HG03457 (cell line): ENCODE measurements around the gene PBX1.

Experiments
- ATAC-seq: cut with Tn5 transposase; IDR thresholded peaks from one replicate; pipeline ENCODE4 v1.9.1; 2021; ENCODE audit warnings: moderate number of reproducible peaks; ENCODE audit not compliant: unreplicated experiment

Gene PBX1

GRCh38 chr1:164846731-164847691 is 288.0 kb downstream of the PBX1 start:
- no peak for ATAC-seq

- ATAC-seq = no peak
These were observed 294.2 kb downstream of the PBX1 start for GRCh38 chr1:164853146-164853545.

- no peak for ATAC-seq
These were observed 296.8 kb downstream of the PBX1 start for GRCh38 chr1:164855716-164856329.

DNA sequence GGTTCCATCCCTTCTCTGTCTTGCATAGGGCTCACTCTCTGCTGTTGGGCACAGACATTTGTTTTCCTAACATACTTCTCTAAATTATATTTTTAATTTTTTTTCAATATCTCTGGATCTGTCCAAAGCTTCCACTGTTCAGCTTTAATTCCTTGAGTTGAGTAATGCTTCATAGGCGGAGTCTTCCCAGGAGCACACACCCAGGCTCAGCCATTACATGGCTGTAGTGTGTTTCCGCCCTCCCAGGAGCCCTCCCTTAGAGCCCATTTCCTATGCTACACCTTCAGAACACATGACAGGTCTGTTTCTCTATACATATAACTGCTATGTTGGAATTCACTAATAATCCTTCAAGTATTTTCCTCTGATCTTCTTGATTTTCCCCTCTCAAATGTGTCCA is 297.4 kb downstream of the PBX1 start:
- no peak for ATAC-seq

DNA sequence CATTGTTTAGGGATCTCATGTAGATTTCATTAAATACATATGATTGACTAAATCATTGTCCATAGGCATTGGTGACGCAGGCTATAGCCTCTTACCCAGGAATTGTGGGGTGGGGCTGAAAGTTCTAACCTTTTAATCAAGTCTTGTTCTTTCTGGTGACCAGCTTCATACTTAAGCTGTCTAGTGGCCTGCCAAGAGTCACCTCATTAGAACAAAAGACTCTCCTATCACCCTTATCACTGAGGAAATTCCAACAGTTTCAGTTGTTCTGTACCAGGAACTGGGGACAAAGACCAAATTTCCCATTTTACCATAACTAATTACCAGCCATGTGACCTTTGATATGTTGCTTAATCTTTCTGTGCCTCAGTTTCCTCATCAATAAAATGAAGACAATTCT is 298.5 kb downstream of the PBX1 start:
- no peak for ATAC-seq

- ATAC-seq = no peak
These were observed 299.2 kb downstream of the PBX1 start for GRCh38 chr1:164858096-164858632.

DNA sequence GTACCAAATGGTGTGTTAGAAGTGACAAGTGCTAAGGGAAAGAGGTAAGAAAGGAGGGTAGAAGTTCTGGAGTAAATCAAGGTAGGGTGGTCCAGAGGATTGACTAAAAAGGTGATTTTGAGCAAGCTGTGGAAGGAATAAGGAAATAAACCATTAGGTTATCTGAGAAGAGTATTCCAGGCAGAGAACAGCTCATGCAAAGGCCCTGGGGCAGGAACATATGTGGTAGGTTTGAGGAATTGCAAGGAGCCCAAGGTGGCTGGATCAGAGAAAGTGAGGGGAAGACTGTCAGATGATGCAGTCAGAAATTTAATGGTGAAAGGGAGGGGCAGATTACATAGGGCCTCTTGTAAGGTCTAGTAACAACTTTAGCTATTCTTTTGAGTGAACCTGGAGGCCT is 302.6 kb downstream of the PBX1 start:
- no peak for ATAC-seq

DNA sequence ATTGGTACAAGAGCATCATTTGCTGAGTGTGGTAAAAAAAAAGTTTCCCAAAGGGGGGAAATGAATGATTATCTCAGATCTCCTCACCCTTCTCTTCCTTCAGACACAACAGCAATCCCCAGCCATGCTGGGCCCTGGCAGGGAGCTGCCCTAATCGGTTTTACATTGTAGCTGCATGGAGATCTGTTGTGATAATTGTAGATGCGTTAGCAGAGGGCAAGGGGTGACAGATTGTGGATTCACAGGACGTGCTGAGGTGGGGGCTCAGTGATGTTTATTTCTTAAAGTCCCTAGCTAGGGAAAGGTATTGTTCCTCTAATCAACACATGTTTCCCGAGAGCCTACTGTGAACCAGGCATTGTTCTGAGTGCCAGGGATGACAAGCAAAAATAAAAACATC is 304.1 kb downstream of the PBX1 start:
- no peak for ATAC-seq

DNA sequence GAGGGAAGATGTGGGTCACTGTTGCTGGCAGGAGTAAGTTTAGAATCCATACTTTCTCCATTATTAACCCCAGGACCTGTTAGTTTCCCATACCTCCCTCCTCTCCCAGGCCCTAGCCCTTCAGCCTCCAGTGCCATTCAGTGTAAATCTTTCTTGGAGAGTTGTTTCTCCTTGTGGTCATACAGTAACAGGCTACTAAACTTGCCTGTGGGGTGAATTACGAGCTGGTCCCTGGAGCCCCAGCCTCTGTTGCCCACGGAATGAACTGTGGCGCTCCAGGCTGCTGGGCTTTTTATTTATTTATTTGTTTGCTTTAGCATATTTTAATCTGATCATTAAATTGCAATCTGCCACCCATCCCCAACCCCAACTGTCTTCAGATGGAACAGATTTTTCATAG is 305.2 kb downstream of the PBX1 start:
- ATAC-seq = no peak

DNA sequence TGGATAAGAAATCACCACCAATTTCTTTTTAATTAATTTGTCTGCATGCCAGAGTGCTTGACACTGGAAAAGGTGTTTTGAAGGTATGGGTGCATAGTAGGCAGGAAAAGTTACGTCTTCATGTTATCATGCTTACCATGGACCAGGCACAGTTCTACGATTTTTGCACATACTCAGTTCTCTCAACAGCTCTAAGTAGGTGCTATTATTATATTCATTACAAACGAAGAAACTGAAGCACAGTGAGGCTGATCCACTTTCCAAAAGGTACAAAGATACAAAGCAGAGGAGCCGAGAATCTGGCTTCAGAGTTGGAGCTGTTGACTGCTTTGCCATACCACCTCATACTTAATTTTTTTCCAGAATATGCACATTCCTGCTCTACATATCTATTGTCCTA is 306.4 kb downstream of the PBX1 start:
- ATAC-seq = no peak

- ATAC-seq = no peak
These were observed 308.6 kb downstream of the PBX1 start for GRCh38 chr1:164867590-164867989.

DNA sequence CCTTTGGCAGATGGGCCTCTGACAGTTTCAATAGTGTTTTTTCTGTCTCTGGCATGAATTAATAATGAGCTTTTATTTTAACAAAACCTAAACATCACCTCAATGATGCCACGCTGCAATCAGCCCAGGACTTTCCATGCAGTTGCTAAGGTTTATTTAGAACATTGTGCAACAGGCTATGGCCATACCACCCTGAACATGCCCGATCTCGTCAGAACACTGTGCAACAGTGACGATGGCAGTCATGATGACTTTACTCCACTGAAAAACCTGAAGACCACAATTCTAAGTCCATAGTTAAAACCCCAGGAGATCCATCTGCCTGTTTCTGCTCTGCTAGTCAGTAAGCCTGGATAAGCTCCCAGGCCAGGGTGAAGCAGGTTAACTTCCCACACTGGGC is 310.0 kb downstream of the PBX1 start:
- ATAC-seq = no peak

- ATAC-seq = no peak
These were observed 316.5 kb downstream of the PBX1 start for GRCh38 chr1:164875518-164875917.

DNA sequence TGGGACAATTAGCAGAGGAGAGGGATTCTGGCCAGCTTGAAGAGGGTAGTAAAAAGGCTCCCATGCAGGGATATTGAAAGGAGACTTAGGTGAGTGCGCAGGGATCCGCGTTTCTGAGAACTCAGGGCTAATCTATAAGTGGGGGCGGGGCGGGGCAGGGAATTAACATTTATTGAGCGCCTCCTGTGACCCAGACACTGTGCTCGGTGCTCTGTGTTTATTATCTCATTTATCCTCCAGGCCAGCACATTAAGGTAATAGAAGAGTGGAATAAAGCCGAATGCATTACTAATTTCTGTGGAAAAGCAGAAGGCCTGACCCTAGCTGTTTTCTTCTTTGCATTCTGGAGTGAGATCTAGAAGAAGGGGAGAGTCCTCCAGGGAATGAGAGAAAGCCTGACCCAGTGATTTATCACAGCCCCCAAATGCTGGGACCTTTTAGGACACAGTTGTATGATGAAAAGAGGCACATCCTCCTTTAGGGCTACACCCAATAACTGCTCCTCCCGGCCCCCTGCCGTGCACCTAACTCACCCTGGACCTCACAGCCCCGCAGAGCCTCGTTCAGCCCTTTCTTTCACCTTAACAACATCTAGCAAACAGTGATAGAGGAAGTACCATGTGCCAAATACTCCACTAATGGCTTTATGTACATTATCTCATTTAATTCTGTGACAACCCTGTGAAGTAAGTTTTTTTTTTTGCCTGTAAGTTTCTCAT is 317.6 kb downstream of the PBX1 start:
- no peak for ATAC-seq

DNA sequence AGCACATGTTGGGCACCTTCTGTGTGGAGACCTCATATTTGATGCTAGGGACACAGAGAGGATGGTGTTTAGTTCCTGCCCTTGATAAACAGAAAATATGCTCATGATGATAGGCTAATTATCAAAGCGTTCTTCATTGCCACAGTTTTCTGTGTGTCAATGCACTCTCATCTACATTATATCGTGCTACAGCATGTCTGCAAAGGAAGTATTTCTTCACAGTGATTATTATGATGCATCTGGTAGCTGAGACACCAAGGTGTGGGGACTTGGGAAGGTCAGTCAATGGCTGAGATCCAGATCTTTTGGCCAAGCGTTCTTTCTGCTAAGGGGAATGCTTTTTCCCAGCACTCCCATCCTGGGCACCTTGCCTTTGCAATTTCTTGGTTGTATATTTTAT is 321.2 kb downstream of the PBX1 start:
- no peak for ATAC-seq

GRCh38 chr1:164880644-164881043 is 321.7 kb downstream of the PBX1 start:
- no peak for ATAC-seq

DNA sequence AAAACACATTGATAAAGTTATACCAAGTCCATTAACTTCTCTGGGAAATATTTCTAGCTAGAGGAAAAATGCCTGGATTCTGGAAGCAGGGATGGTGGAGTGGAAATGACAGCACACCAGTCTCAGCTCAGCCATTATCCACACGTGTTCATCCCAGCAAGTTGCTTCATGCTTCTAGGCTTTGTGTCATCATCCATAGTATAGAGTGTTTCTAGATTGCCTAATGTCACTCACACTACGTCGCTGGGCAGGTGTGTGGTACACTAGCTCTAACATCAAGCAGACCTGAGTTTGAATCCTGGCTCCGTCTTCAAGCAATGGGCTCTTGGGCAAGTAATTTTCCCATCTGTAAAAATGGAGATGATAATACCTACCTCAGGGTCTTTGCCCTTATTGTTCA is 326.3 kb downstream of the PBX1 start:
- ATAC-seq = no peak

DNA sequence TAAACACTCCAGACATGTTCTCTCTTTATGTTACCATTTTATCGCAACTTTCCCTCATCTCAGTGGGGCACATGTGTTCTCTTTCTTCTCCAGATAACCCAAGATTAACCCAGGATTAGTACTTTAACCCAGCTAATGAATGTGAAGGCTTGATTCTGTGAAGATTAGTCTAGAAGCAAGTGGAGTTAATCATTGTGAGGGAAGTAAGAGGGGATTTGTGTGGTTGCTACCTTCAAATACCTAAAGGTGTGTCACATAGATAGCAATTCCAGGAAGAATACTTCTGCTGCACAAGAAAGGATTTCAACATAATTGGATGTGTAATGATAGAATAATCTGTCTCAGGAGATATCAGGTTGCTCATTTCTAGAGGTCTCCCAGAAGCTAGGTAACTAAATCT is 327.1 kb downstream of the PBX1 start:
- ATAC-seq = no peak

DNA sequence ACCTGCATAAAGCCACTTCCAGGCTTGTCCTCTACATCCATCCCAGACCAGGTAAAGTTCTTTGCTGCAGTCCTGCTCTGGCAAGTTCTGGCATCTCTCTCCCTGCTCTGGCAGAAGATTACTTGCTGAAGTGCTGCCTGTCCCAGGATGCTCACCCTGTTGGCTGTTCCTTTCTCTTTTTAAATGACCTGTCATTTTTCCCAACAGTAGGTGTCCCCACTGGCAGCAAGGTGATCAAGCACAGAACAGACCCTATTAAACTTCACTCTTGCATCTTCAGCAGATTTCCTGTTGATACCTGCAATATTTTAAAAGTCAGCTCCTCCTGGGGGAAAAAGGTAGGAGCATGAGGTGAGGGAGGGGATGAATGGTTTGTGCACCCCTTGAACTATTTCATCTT is 332.6 kb downstream of the PBX1 start:
- no peak for ATAC-seq

DNA sequence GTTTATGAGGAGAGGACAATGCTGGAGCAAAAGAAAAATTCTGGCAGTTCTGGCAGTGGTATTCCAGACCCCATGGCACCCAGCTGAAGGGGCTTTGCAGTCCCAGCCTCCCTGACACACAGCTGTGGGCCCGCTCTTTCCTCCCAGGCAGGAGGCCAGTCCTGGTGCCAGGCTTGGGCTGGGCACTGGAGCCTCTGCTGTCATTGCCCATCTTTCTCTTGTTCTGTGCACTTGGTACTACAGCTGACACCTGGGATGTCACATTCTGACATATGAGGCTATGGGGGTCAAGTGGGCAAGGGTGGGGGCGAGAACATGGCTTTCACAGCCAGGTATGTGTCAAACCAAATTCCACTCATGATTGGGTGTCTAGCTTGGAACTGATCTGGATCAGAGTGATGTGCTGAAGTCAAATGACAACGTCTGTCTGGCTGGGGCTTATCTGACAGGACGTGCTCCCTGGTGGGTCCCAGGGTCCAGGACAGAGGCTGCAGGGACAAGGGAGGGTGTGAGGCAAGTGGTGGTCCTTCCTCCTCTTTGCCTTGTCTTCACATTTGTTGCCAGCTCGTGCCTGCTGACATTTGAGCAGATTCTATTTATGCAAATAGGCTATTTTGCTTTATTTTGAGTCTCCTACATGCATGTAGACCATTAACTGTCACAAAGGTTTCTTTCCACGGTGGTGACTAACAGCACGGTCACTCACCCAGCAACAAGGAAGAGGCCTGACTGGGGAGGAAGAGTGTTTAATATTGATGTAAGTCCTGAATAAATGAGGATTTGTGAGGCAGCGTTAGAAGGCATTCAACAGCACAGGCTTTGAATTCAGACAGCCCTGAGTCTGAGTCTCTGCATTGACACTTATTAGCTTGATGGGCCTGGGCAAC is 336.3 kb downstream of the PBX1 start:
- no peak for ATAC-seq

DNA sequence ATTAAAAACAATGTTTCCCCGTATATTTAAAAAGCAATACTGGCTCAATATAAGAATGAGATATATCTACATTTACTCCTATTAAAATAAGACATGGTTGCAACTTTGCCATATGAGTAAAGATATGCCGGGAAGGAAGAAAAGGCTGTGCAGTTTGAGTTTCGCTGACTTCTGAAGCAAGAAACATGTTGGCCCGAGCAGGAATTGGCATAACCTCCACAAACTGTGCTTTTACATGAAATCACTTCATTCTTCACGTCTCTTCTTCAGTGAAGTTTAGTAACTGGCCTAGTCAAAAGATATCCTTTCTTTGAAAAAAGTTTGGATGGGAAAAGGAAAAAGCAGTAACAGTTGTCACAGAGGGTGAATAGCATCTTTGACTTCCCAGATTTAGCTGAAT is 342.0 kb downstream of the PBX1 start:
- ATAC-seq = no peak
